ENCODE data around the gene SYNDIG1L.

GRCh38 chr14:74427651-74428050 is 1.6 kb upstream of the SYNDIG1L start:
- TF ChIP-seq CTCF (conservative IDR thresholded peaks at IDR 0.05; ENCODE audit: low read depth, low read length): no peak
- TF ChIP-seq EZH2 (IDR thresholded peaks at IDR 0.05; ENCODE audit: low read length, unreplicated experiment): no peak
